Measurements from ENCODE around the gene EFNA4. TPM values are rescaled to one million over a fixed set of nuclear protein-coding genes. Genes with fewer than 3 reads are reported as not detected.
A peak's percentile ranks its signal among the peaks of the same experiment; 100 is the strongest.

The EFNA4 gene
- total and polyA plus RNA-seq, 5 donors from 2014 or later = 2.5 to 6.1 (median 4.4) TPM

DNA sequence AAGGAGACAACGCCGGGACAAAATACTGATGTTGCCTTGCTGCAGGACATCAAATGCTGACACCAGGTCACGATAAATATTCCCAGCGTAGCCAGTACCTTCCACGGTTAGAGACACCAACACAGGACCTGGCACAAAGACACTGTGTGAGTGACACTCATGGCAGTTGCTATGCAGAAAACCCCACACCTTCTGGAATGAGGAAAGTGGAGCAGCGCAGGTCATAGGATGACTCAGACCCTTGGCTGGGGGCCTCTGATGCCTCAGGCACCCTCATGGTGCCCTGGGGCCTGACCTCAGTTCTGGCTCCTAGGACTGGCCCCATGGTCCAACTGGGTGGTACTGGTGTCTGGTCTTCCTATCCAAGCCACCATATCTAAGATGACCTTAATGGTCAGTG is 37.0 kb upstream of the EFNA4 start:
- ATAC-seq (ENCODE audit: low read depth in 2 of 2) = no peak
- no peak for DNase-seq
- no peaks in the 10 kb centered on the region for H3K9me3 ChIP-seq (ENCODE audit: control insufficient read depth in 2 of 2, low read length in 2 of 2)
- Mint-ChIP-seq H3K36me3 (no peaks in the 10 kb centered on the region), H3K27ac (no peak overlapping the region), H3K27me3 (no peaks in the 10 kb centered on the region), H3K9me3 (peaks cover 0 to 3% (median 0%) of the 10 kb centered on the region in 7 donors), H3K4me1 (peaks cover 0 to 4% (median under 1%) of the 10 kb centered on the region in 4 donors), H3K4me3 (no peak overlapping the region)
- H3K27ac ChIP-seq (ENCODE audit: insufficient read depth, low read length, poor library complexity, severe bottlenecking) = no peak overlapping the region
- H3K36me3 ChIP-seq (ENCODE audit: control insufficient read depth, insufficient read depth, low read length) = no peaks in the 10 kb centered on the region
- no peak overlapping the region for H3K4me3 ChIP-seq (ENCODE audit: low read depth, low read length)
- H3K27me3 ChIP-seq (ENCODE audit: control insufficient read depth, insufficient read depth, low read length) = no peaks in the 10 kb centered on the region
- H3K4me1 ChIP-seq (ENCODE audit: control insufficient read depth, insufficient read depth, low read length, poor library complexity, severe bottlenecking) = no peaks in the 10 kb centered on the region

DNA sequence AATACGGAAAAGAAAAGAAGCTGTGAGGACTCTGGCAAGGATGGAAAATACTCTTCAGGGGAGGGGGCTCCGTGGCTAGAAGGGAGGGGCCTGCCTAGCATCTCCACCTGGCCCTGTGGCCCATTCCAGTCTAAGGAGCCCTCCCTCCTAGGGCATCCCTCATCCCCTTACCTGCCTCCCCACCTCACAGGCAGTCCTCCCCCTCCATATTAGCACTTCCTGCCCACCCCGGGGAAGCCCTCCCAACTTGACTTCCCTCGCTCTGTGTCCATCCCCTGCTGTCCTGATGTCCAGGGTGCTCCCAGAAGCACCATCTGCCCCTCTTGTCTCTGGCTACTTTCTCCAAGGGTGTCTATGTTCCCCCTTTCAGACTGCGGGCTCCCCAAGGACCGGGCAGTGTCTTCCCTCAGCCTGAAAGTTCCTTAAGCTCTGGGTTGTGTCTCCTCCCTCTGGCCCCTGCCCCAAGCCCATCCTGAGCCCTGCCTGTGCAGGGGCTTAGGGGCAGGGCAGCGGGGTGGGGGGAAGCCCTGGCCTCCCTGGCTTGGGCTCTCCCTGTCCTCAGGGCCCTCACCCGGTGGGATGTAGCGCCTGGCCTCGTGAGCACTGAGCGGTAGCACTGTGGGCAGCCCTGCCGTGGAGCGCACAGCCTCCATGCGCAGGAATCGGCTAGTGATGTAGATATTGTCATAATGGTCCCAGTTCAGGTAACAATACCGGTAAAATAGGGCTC is 33.9 kb upstream of the EFNA4 start:
- Histone ChIP-seq H3K36me3 (ENCODE audit: control insufficient read depth, insufficient read depth, low read length) (no peaks in the 10 kb centered on the region), H3K27ac (ENCODE audit: insufficient read depth, low read length, poor library complexity, severe bottlenecking) (no peak overlapping the region), H3K9me3 (ENCODE audit: control insufficient read depth in 2 of 2, low read length in 2 of 2) (no peaks in the 10 kb centered on the region), H3K4me3 (ENCODE audit: low read depth, low read length) (no peak overlapping the region), H3K4me1 (ENCODE audit: control insufficient read depth, insufficient read depth, low read length, poor library complexity, severe bottlenecking) (no peaks in the 10 kb centered on the region), H3K27me3 (ENCODE audit: control insufficient read depth, insufficient read depth, low read length) (no peaks in the 10 kb centered on the region)
- no peaks in the 10 kb centered on the region for H3K36me3 Mint-ChIP-seq
- H3K9me3 Mint-ChIP-seq = peaks cover 0 to 3% (median 0%) of the 10 kb centered on the region in 7 donors
- H3K27ac Mint-ChIP-seq = peak overlapping the region in 1 of 3 donors; percentile 56
- DNase-seq (no peak), ATAC-seq (ENCODE audit: low read depth in 2 of 2) (no peak)
- H3K4me1 Mint-ChIP-seq = no peaks in the 10 kb centered on the region
- H3K27me3 Mint-ChIP-seq = no peaks in the 10 kb centered on the region
- H3K4me3 Mint-ChIP-seq = no peak overlapping the region

DNA sequence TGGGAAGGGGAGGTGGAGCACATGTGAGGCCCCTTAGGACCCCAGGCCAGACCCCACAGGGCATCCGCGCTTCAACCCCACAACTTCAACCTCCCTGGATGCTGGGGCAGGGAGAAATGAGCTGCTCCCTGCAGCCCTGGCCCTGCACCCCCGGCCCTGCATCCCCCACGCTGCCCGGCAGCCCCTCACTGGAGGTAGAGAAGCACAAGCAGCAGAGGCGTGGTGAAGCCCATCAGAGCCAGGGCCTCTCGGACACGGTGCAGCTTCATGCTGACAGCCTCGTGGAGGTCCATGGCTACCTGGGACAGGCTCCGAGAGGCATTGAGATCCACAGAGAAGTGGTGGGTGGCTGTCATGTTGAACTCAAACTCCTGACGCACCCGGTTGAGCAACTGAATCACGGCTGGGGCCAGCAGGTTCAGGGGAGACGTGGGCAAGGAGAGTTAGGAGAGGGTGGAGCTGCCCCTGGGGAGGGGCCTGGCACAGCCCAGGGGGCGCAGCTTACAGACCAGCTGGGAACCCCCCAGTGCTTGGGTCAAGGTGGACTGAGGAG is 33.2 kb upstream of the EFNA4 start:
- H3K4me3 Mint-ChIP-seq = no peak overlapping the region
- no peak overlapping the region for H3K27ac Mint-ChIP-seq
- no peaks in the 10 kb centered on the region for H3K4me1 Mint-ChIP-seq
- no peaks in the 10 kb centered on the region for H3K36me3 Mint-ChIP-seq
- H3K4me3 ChIP-seq (ENCODE audit: low read depth, low read length) = no peak overlapping the region
- H3K9me3 ChIP-seq (ENCODE audit: control insufficient read depth in 2 of 2, low read length in 2 of 2) = no peaks in the 10 kb centered on the region
- H3K36me3 ChIP-seq (ENCODE audit: control insufficient read depth, insufficient read depth, low read length) = no peaks in the 10 kb centered on the region
- DNase-seq (no peak), ATAC-seq (ENCODE audit: low read depth in 2 of 2) (no peak)
- H3K27ac ChIP-seq (ENCODE audit: insufficient read depth, low read length, poor library complexity, severe bottlenecking) = no peak overlapping the region
- H3K4me1 ChIP-seq (ENCODE audit: control insufficient read depth, insufficient read depth, low read length, poor library complexity, severe bottlenecking) = no peaks in the 10 kb centered on the region
- peaks cover 2% of the 10 kb centered on the region for H3K27me3 Mint-ChIP-seq
- peaks cover 0 to 3% (median 0%) of the 10 kb centered on the region in 7 donors for H3K9me3 Mint-ChIP-seq
- H3K27me3 ChIP-seq (ENCODE audit: control insufficient read depth, insufficient read depth, low read length) = no peaks in the 10 kb centered on the region

DNA sequence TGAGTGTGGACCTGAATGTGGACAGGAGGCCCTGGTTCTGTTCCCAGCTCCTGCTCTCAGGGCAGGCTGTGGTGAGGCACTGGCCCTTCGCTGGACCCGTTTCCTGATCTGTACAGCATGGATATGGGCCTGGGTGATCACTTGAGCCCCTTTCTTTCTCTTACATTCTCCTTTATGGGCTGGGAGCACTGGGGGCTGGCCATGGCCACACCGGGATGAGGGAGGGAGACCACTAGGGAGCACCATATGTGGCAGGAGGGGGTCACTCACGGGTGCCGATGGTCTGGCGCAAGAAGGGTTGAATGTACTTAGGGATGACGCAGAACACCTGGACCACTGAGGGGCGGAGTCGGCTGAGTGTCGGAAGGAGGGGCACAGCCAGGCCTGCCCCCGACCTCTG is 32.6 kb upstream of the EFNA4 start:
- Mint-ChIP-seq H3K36me3 (no peaks in the 10 kb centered on the region), H3K27me3 (peaks cover 5% of the 10 kb centered on the region)

DNA sequence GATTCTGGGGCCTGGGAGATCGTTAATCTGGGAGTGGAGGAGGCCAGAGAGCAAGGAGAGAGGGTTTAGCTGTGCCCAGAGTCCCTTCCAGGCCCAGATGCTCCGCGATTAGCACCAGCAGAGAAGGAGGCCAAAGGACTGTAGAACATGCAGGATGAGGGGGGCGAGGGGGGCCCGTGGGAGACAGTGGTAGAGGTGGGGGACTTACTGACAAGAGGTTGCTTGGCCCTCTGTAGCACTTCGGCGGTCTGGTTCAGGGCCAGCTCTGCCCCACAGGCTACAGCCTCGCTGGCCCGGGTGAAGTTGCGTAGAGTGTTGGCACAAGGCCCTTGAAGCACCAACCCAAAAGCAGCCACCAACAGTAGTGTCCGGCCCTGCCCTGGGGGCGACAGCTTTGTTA is 30.7 kb upstream of the EFNA4 start:
- Histone ChIP-seq H3K4me3 (ENCODE audit: low read depth, low read length) (no peak overlapping the region), H3K9me3 (ENCODE audit: control insufficient read depth in 2 of 2, low read length in 2 of 2) (no peaks in the 10 kb centered on the region), H3K27me3 (ENCODE audit: control insufficient read depth, insufficient read depth, low read length) (no peaks in the 10 kb centered on the region), H3K27ac (ENCODE audit: insufficient read depth, low read length, poor library complexity, severe bottlenecking) (no peak overlapping the region), H3K36me3 (ENCODE audit: control insufficient read depth, insufficient read depth, low read length) (no peaks in the 10 kb centered on the region), H3K4me1 (ENCODE audit: control insufficient read depth, insufficient read depth, low read length, poor library complexity, severe bottlenecking) (no peaks in the 10 kb centered on the region)
- ATAC-seq (ENCODE audit: low read depth in 2 of 2) (no peak), DNase-seq (no peak)
- no peaks in the 10 kb centered on the region for H3K36me3 Mint-ChIP-seq
- H3K27ac Mint-ChIP-seq = no peak overlapping the region
- H3K27me3 Mint-ChIP-seq = peaks cover 20% of the 10 kb centered on the region
- no peak overlapping the region for H3K4me3 Mint-ChIP-seq
- H3K9me3 Mint-ChIP-seq = peaks cover 0 to 3% (median 0%) of the 10 kb centered on the region in 7 donors
- H3K4me1 Mint-ChIP-seq = no peaks in the 10 kb centered on the region

More for the DNA sequence above, 32.6 kb upstream of the EFNA4 start:
- Histone ChIP-seq H3K4me3 (ENCODE audit: low read depth, low read length) (no peak overlapping the region), H3K36me3 (ENCODE audit: control insufficient read depth, insufficient read depth, low read length) (no peaks in the 10 kb centered on the region), H3K9me3 (ENCODE audit: control insufficient read depth in 2 of 2, low read length in 2 of 2) (no peaks in the 10 kb centered on the region), H3K27me3 (ENCODE audit: control insufficient read depth, insufficient read depth, low read length) (no peaks in the 10 kb centered on the region), H3K4me1 (ENCODE audit: control insufficient read depth, insufficient read depth, low read length, poor library complexity, severe bottlenecking) (no peaks in the 10 kb centered on the region), H3K27ac (ENCODE audit: insufficient read depth, low read length, poor library complexity, severe bottlenecking) (no peak overlapping the region)
- no peak overlapping the region for H3K4me3 Mint-ChIP-seq
- no peak for DNase-seq
- peaks cover 0 to 3% (median 0%) of the 10 kb centered on the region in 7 donors for H3K9me3 Mint-ChIP-seq
- ATAC-seq (ENCODE audit: low read depth in 2 of 2) = no peak
- H3K4me1 Mint-ChIP-seq = no peaks in the 10 kb centered on the region
- no peak overlapping the region for H3K27ac Mint-ChIP-seq

DNA sequence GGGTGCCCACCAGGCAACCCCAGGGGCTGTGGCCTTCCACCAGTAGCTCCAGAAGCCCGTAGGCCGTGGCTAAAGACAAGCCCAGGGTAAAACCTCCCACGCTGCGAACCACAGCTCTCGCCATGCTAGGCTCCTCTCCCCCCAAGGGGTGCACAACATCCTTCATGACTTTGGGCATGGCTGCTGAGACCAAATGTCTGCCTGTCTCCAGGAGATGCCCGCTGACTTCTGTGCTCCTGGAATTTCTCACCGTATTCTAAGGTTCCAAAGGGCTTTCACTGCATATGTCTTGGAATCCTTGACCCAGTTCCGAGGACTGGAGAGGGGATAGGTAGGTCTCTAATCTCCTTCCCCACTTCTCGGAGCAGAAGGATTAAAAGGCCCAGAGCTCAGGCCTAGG is 30.0 kb upstream of the EFNA4 start, which contains the start of the genes DCST1 and DCST2:
Gene DCST1, plus strand, starts transcription at position 301 of the 400 bp plus-strand sequence. CDS start 213 bp downstream, outside the sequence.
Gene DCST2, minus strand, starts transcription at position 258 of the 400 bp plus-strand sequence. Its CDS starts 80 bp downstream, at position 178.
- Histone ChIP-seq H3K4me3 (ENCODE audit: low read depth, low read length) (no peak within 1 kb of the TSS), H3K36me3 (ENCODE audit: control insufficient read depth, insufficient read depth, low read length) (no peaks in the 10 kb centered on the region), H3K9me3 (ENCODE audit: control insufficient read depth in 2 of 2, low read length in 2 of 2) (no peaks in the 10 kb centered on the region), H3K27ac (ENCODE audit: insufficient read depth, low read length, poor library complexity, severe bottlenecking) (no peak within 1 kb of the TSS), H3K27me3 (ENCODE audit: control insufficient read depth, insufficient read depth, low read length) (peaks cover 3% of the 10 kb centered on the region), H3K4me1 (ENCODE audit: control insufficient read depth, insufficient read depth, low read length, poor library complexity, severe bottlenecking) (no peaks in the 10 kb centered on the region)
- H3K4me3 Mint-ChIP-seq = no peak within 1 kb of the TSS
- no peak within 1 kb of the TSS for H3K27ac Mint-ChIP-seq
- H3K36me3 Mint-ChIP-seq = no peaks in the 10 kb centered on the region
- peaks cover 22% of the 10 kb centered on the region for H3K27me3 Mint-ChIP-seq
- peaks cover 0 to 3% (median 0%) of the 10 kb centered on the region in 7 donors for H3K9me3 Mint-ChIP-seq
- no peak for DNase-seq
- no peak for ATAC-seq (ENCODE audit: low read depth in 2 of 2)
- H3K4me1 Mint-ChIP-seq = no peaks in the 10 kb centered on the region

DNA sequence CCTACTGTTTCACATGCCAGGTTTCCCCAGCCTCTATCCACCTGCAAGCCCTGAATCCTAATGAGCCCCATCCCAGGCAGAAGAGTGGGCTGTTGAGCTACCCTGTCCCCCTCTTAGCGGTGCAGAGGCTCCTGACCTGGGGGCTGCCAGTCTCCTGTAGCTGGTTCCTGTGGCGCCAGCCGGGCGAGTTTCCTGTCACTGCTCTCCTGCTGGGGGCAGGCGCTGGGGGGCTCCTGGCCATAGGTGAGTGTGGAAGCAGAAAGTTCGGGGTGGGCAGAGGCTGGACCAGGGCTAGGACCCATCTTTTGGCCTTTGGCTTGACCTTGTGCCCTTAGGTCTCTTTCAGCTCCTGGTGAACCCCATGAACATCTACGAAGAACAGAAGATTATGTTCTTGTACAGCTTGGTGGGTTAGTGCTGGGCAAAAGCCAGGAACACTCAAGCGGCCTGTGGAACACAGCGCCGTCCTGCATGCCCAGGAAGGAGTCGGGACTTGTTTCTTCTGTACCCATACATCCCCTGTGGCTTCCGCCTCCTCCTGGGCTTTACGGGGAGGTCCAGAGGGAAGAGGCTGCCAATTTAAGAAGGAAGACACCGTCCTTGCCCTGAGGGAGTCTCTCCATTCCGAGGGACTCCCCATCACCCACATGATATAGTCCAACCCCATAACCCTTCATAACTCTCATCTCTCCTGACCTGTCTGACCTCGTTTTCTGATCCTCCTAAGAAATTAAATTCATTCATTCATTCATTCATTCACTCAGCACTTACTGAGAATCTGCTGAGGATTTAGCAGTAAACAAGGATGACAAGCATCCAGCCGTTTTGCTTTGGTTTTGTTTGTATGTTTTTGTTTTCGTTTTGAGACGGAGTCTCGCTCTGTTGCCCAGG is 29.0 kb upstream of the EFNA4 start:
- Histone ChIP-seq H3K27ac (ENCODE audit: insufficient read depth, low read length, poor library complexity, severe bottlenecking) (no peak overlapping the region), H3K4me3 (ENCODE audit: low read depth, low read length) (no peak overlapping the region), H3K27me3 (ENCODE audit: control insufficient read depth, insufficient read depth, low read length) (peaks cover 3% of the 10 kb centered on the region), H3K4me1 (ENCODE audit: control insufficient read depth, insufficient read depth, low read length, poor library complexity, severe bottlenecking) (no peaks in the 10 kb centered on the region), H3K36me3 (ENCODE audit: control insufficient read depth, insufficient read depth, low read length) (no peaks in the 10 kb centered on the region), H3K9me3 (ENCODE audit: control insufficient read depth in 2 of 2, low read length in 2 of 2) (no peaks in the 10 kb centered on the region)
- H3K9me3 Mint-ChIP-seq = no peaks in the 10 kb centered on the region
- H3K4me1 Mint-ChIP-seq = no peaks in the 10 kb centered on the region
- H3K4me3 Mint-ChIP-seq = no peak overlapping the region
- H3K27ac Mint-ChIP-seq = no peak overlapping the region
- H3K27me3 Mint-ChIP-seq = peaks cover 22% of the 10 kb centered on the region
- DNase-seq = no peak
- no peaks in the 10 kb centered on the region for H3K36me3 Mint-ChIP-seq
- no peak for ATAC-seq (ENCODE audit: low read depth in 2 of 2)

Measured in CD4-positive, CD25-positive, alpha-beta regulatory T cell (primary cell).